ENCODE data around the gene DAO.

The DAO gene

GRCh38 chr12:108928695-108929094 is 48.8 kb downstream of the DAO start:
- DNase-seq, result no peak

DNA sequence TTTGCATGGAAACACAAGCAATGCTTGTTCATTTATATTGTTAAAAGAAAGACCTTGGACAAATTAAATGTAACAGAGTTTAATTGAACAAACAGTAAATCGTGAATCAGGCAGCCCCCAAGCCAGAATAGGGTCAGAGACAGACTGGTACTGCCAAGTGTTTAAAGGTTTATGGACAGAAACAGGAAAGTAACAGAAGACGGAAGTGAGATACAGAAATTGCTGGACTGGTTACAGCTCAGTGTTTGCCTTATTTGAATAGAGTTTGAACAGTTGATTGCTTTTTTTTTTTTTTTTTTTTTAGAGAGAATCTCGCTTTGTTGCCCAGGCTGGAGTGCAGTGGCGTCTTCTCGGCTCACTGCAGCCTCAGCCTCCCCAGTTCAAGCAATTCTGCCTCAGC is 50.3 kb downstream of the DAO start:
- no peak for DNase-seq

- no peak for DNase-seq
These were observed 50.9 kb downstream of the DAO start for GRCh38 chr12:108930756-108931155.

DNA sequence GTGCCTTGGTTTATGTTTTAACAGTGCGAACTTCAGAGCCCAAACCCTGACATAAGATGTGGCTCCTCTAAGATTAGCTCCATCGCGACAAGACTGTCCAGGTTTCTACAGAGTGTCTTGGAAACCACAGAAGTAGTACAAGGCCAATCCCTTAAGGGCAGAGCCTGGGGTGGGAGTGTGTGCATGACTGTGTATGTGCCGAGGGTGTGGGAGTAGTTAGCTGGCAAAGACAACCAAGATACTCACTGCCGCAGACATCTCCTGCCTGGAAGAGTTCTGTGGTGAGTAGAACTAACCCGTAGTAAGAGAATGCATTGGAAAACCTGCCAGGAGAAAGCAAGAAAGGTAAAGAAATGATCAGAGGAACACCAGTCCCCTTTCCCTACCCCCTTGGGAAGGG is 54.1 kb downstream of the DAO start:
- DNase-seq, result no peak

GRCh38 chr12:108935159-108935763 is 55.4 kb downstream of the DAO start:
- no peak for DNase-seq

DNA sequence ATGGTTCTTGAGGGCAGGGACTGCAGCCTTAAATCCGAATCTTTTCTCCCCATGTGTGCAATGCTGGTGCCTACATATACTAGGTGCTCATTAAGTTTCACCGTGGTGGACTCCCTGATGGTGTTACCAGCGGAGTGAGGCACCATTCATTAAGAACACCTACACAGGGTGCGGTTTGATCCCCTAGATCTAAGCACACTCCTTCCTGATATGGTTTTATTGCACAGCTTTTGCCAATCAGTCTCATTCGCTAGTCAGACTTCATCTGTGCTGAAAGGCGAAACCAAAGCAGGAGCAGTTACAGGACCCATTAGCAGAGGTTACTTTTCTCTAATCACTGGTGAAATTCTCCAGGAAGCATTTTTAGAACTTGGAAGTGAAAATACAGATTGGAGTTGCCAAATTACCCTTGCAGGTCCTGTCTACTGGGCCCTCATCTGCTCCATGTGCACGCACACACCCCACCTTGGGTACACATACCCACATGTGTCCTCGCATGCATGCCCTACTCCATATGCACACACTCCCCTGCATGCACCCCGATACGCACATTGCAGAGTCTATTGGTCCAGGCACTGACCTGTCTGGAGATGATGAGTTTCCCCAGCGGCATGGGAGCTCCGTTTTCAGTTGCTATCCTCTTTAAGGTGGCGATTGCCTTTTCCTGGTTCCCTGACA is 58.5 kb downstream of the DAO start:
- no peak for DNase-seq

DNA sequence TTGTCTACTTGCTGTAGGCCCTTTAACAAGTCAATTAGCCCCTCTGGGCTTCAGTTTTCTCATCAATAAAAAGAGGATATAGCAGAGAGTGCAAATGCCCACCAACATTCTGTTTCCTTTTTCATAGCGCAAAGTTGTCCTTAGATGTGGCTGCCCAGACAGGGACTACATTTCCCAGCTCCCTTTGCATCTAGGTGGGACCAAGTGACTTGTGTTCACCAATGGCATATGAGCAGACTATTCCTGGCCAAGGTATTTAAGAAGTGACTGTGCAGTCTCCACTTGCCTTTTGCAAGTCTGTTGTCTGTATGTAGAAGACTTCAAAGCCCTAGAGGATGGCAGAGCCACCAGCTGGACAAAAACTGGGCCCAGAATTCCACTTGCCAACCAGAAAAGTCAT is 59.7 kb downstream of the DAO start:
- no peak for DNase-seq

- DNase-seq, result no peak
These were observed 60.2 kb downstream of the DAO start for GRCh38 chr12:108940138-108940537.

GRCh38 chr12:108947097-108947496 is 67.2 kb downstream of the DAO start:
- DNase-seq, result no peak

DNA sequence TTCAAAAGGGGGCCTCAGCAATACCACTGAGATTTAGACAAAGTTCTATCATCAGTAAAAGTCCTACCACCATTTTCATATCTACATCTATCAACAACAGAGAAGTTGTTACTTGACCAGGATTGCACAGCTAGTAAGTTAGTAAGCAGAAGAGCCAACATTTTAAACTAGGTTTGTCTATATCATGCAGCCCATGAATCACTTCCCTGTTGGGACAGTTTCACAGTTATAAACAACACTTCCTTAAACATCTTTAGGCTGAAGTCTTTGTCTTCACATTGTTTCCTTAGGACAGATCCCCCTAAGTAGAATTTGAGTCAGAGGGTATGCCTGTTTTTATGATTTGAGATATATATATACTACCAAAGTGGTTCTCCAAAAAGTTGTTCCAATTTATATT is 68.5 kb downstream of the DAO start:
- no peak for DNase-seq

DNA sequence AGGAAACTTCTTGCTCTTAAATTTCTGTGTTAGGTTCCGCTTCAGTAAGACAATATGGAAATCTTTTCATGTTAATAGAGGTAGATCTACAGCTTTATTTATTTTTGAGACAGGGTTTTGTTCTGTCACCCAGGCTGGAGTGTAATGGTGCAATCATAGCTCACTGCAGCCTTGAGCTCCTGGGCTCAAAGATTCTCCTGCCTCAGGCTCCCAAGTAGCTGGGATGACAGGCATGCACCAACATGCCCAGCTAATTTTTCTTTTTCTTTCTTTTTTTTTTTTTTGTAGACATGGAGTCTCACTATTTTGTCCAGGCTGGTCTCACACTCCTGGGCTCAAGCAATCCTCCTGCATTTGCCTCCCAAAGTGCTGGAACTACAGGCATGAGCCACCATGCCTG is 70.1 kb downstream of the DAO start:
- no peak for DNase-seq

Data from NCI-H345 (cell line).